ENCODE results near the gene ZFR.

- TF ChIP-seq CTCF (IDR thresholded peaks at IDR 0.05) (no peak), POLR2A (IDR thresholded peaks at IDR 0.05) (no peak), POLR2AphosphoS5 (IDR thresholded peaks at IDR 0.05) (no peak), EP300 (IDR thresholded peaks at IDR 0.05) (no peak)
Measured at GRCh38 chr5:32435383-32435782, 9.2 kb downstream of the ZFR start.

Measured in stomach (tissue), 4 donors.